ENCODE results near the gene RBPJL.

The RBPJL gene

GRCh38 chr20:45338121-45339030 is 31.7 kb downstream of the RBPJL start:
- H3K4me3 Mint-ChIP-seq = no peak overlapping the region
- no peak for DNase-seq
- no peaks in the 10 kb centered on the region for H3K9me3 Mint-ChIP-seq
- H3K36me3 Mint-ChIP-seq = peaks cover 0 to 3% of the 10 kb centered on the region in 2 donors
- H3K27ac Mint-ChIP-seq = no peak overlapping the region
- peaks cover 27 to 39% of the 10 kb centered on the region in 2 donors for H3K27me3 Mint-ChIP-seq
- peaks cover 3 to 5% of the 10 kb centered on the region in 2 donors for H3K4me1 Mint-ChIP-seq
- no peak for ATAC-seq (replicated peaks)

- H3K9me3 Mint-ChIP-seq = no peaks in the 10 kb centered on the region
- H3K4me3 Mint-ChIP-seq = no peak overlapping the region
- peaks cover 27 to 39% of the 10 kb centered on the region in 2 donors for H3K27me3 Mint-ChIP-seq
- peaks cover 0 to 3% of the 10 kb centered on the region in 2 donors for H3K36me3 Mint-ChIP-seq
- H3K4me1 Mint-ChIP-seq = peaks cover 3 to 5% of the 10 kb centered on the region in 2 donors
- no peak overlapping the region for H3K27ac Mint-ChIP-seq
- DNase-seq (no peak), ATAC-seq (replicated peaks) (no peak)
These were observed 32.4 kb downstream of the RBPJL start for GRCh38 chr20:45339084-45339483.

GRCh38 chr20:45339799-45340198 is 33.2 kb downstream of the RBPJL start:
- H3K4me1 Mint-ChIP-seq = peaks cover 3 to 5% of the 10 kb centered on the region in 2 donors
- ATAC-seq (replicated peaks) (no peak), DNase-seq (no peak)
- no peaks in the 10 kb centered on the region for H3K9me3 Mint-ChIP-seq
- peaks cover 0 to 3% of the 10 kb centered on the region in 2 donors for H3K36me3 Mint-ChIP-seq
- no peak overlapping the region for H3K4me3 Mint-ChIP-seq
- H3K27me3 Mint-ChIP-seq = peaks cover 27 to 40% of the 10 kb centered on the region in 2 donors
- peak overlapping the region; percentile 14 for H3K27ac Mint-ChIP-seq

GRCh38 chr20:45340236-45340847 is 33.7 kb downstream of the RBPJL start:
- H3K27me3 Mint-ChIP-seq = peaks cover 33 to 45% of the 10 kb centered on the region in 2 donors
- H3K4me3 Mint-ChIP-seq = no peak overlapping the region
- no peaks in the 10 kb centered on the region for H3K9me3 Mint-ChIP-seq
- peaks cover 5 to 6% of the 10 kb centered on the region in 2 donors for H3K4me1 Mint-ChIP-seq
- ATAC-seq (replicated peaks) (peak in 1 of 2 donors; percentile 38), DNase-seq (no peak)
- H3K27ac Mint-ChIP-seq = no peak overlapping the region
- H3K36me3 Mint-ChIP-seq = peaks cover 0 to 3% of the 10 kb centered on the region in 2 donors

GRCh38 chr20:45340951-45341350 is 34.3 kb downstream of the RBPJL start:
- H3K4me1 Mint-ChIP-seq = peaks cover 11% of the 10 kb centered on the region in 2 donors
- H3K27ac Mint-ChIP-seq = no peak overlapping the region
- DNase-seq = no peak
- no peak overlapping the region for H3K4me3 Mint-ChIP-seq
- H3K36me3 Mint-ChIP-seq = no peaks in the 10 kb centered on the region
- H3K9me3 Mint-ChIP-seq = no peaks in the 10 kb centered on the region
- no peak for ATAC-seq (replicated peaks)
- peaks cover 35 to 50% of the 10 kb centered on the region in 2 donors for H3K27me3 Mint-ChIP-seq

GRCh38 chr20:45341579-45341938 is 34.9 kb downstream of the RBPJL start:
- H3K4me3 Mint-ChIP-seq = no peak overlapping the region

GRCh38 chr20:45341939-45342854 is 35.6 kb downstream of the RBPJL start:
- H3K4me3 Mint-ChIP-seq = no peak overlapping the region
- no peak for ATAC-seq (replicated peaks)
- H3K4me1 Mint-ChIP-seq = peaks cover 24% of the 10 kb centered on the region in 2 donors

More at GRCh38 chr20:45341579-45341938, 34.9 kb downstream of the RBPJL start:
- H3K9me3 Mint-ChIP-seq = no peaks in the 10 kb centered on the region
- H3K4me1 Mint-ChIP-seq = peaks cover 17% of the 10 kb centered on the region in 2 donors
- no peak for DNase-seq
- H3K27me3 Mint-ChIP-seq = peaks cover 37 to 55% of the 10 kb centered on the region in 2 donors
- H3K36me3 Mint-ChIP-seq = no peaks in the 10 kb centered on the region
- no peak for ATAC-seq (replicated peaks)
- no peak overlapping the region for H3K27ac Mint-ChIP-seq

GRCh38 chr20:45342855-45343531 is 36.4 kb downstream of the RBPJL start:
- Mint-ChIP-seq H3K36me3 (no peaks in the 10 kb centered on the region), H3K9me3 (no peaks in the 10 kb centered on the region), H3K4me3 (no peak overlapping the region), H3K27me3 (peaks cover 41 to 59% of the 10 kb centered on the region in 2 donors), H3K4me1 (peaks cover 28 to 31% of the 10 kb centered on the region in 2 donors), H3K27ac (peak overlapping the region; percentile 14)
- ATAC-seq (replicated peaks) (no peak), DNase-seq (no peak)

More at GRCh38 chr20:45341939-45342854, 35.6 kb downstream of the RBPJL start:
- Mint-ChIP-seq H3K27me3 (peaks cover 38 to 55% of the 10 kb centered on the region in 2 donors), H3K27ac (no peak overlapping the region), H3K9me3 (no peaks in the 10 kb centered on the region), H3K36me3 (no peaks in the 10 kb centered on the region)
- no peak for DNase-seq

- H3K27ac Mint-ChIP-seq = no peak overlapping the region
- H3K4me1 Mint-ChIP-seq = peaks cover 31 to 38% of the 10 kb centered on the region in 2 donors
- H3K27me3 Mint-ChIP-seq = peaks cover 43 to 66% of the 10 kb centered on the region in 2 donors
- no peaks in the 10 kb centered on the region for H3K9me3 Mint-ChIP-seq
- no peaks in the 10 kb centered on the region for H3K36me3 Mint-ChIP-seq
- no peak overlapping the region for H3K4me3 Mint-ChIP-seq
- ATAC-seq (replicated peaks) (no peak), DNase-seq (no peak)
These were observed 37.0 kb downstream of the RBPJL start for GRCh38 chr20:45343532-45344167.

GRCh38 chr20:45344168-45344860 is 37.7 kb downstream of the RBPJL start:
- no peak overlapping the region for H3K27ac Mint-ChIP-seq

GRCh38 chr20:45345104-45345936 is 38.7 kb downstream of the RBPJL start:
- H3K9me3 Mint-ChIP-seq = no peaks in the 10 kb centered on the region
- peaks cover 35 to 54% of the 10 kb centered on the region in 2 donors for H3K27me3 Mint-ChIP-seq
- H3K4me3 Mint-ChIP-seq = no peak overlapping the region

More at GRCh38 chr20:45344168-45344860, 37.7 kb downstream of the RBPJL start:
- no peak overlapping the region for H3K4me3 Mint-ChIP-seq
- ATAC-seq (replicated peaks) (no peak), DNase-seq (no peak)
- H3K9me3 Mint-ChIP-seq = no peaks in the 10 kb centered on the region
- H3K4me1 Mint-ChIP-seq = peaks cover 31 to 39% of the 10 kb centered on the region in 2 donors
- H3K27me3 Mint-ChIP-seq = peaks cover 38 to 60% of the 10 kb centered on the region in 2 donors
- H3K36me3 Mint-ChIP-seq = no peaks in the 10 kb centered on the region

GRCh38 chr20:45346291-45346718 is 39.7 kb downstream of the RBPJL start:
- peak; percentile 50 to 65 for ATAC-seq (replicated peaks)
- H3K27me3 Mint-ChIP-seq = peaks cover 29 to 46% of the 10 kb centered on the region in 2 donors
- no peaks in the 10 kb centered on the region for H3K36me3 Mint-ChIP-seq
- H3K9me3 Mint-ChIP-seq = no peaks in the 10 kb centered on the region
- peak overlapping the region in 1 of 2 donors; percentile 36 for H3K4me3 Mint-ChIP-seq
- H3K4me1 Mint-ChIP-seq = peaks cover 29 to 34% of the 10 kb centered on the region in 2 donors
- no peak for DNase-seq
- no peak overlapping the region for H3K27ac Mint-ChIP-seq

More at GRCh38 chr20:45345104-45345936, 38.7 kb downstream of the RBPJL start:
- Mint-ChIP-seq H3K4me1 (peaks cover 30 to 36% of the 10 kb centered on the region in 2 donors), H3K27ac (peak overlapping the region; percentile 67), H3K36me3 (no peaks in the 10 kb centered on the region)
- DNase-seq (no peak), ATAC-seq (replicated peaks) (no peak)
